Colon (tissue), 2 donors: Measurements from ENCODE around the gene ALPK3.
"Not testable (repeated sequence)": the region's sequence is repeated elsewhere in the genome, so short reads cannot be mapped to it uniquely, and the experiment has no call there.

ENCODE experiments used
- FAIRE-seq: peaks from 2 replicates; lab custom pipeline; 2012; peaks lifted over from hg19 to GRCh38; lab: Jason Lieb, UNC
- donor health status: control.
- donor health status: control.

Gene ALPK3

GRCh38 chr15:84874981-84875699 is 58.0 kb downstream of the ALPK3 start:
- no peak for FAIRE-seq

- FAIRE-seq = no peak
Observed at GRCh38 chr15:84876269-84876668, 59.1 kb downstream of the ALPK3 start.

- not testable (repeated sequence) for FAIRE-seq
Observed at GRCh38 chr15:84877701-84878100, 60.5 kb downstream of the ALPK3 start.

GRCh38 chr15:84878504-84878903 is 61.3 kb downstream of the ALPK3 start:
- no peak for FAIRE-seq

GRCh38 chr15:84879088-84879780 is 62.1 kb downstream of the ALPK3 start:
- FAIRE-seq = no peak

GRCh38 chr15:84880007-84880406 is 62.9 kb downstream of the ALPK3 start:
- FAIRE-seq = no peak

- FAIRE-seq = no peak
Observed at GRCh38 chr15:84880822-84881519, 63.8 kb downstream of the ALPK3 start.

GRCh38 chr15:84881520-84881830 is 64.3 kb downstream of the ALPK3 start:
- no peak for FAIRE-seq

GRCh38 chr15:84883466-84883865 is 66.3 kb downstream of the ALPK3 start:
- no peak for FAIRE-seq

GRCh38 chr15:84883916-84884781 is 67.0 kb downstream of the ALPK3 start, which contains the start of gene SLC28A1:
Gene SLC28A1, plus strand, starts transcription at chr15:84884662. Its CDS starts 3,099 bp downstream, at chr15:84887761.
- FAIRE-seq = no peak

- FAIRE-seq = no peak
Observed at GRCh38 chr15:84885801-84886200, 68.6 kb downstream of the ALPK3 start.

- FAIRE-seq = no peak
Observed at GRCh38 chr15:84886211-84886983, 69.2 kb downstream of the ALPK3 start.

GRCh38 chr15:84886984-84887299 is 69.8 kb downstream of the ALPK3 start:
- no peak for FAIRE-seq

- FAIRE-seq = no peak
Observed at GRCh38 chr15:84887938-84888337, 70.8 kb downstream of the ALPK3 start.

- FAIRE-seq = no peak
Observed at GRCh38 chr15:84888639-84889038, 71.5 kb downstream of the ALPK3 start.

- FAIRE-seq = no peak
Observed at GRCh38 chr15:84889313-84889990, 72.3 kb downstream of the ALPK3 start.

- FAIRE-seq = no peak
Observed at GRCh38 chr15:84889991-84890669, 73.0 kb downstream of the ALPK3 start.

- no peak for FAIRE-seq
Observed at GRCh38 chr15:84890670-84891162, 73.6 kb downstream of the ALPK3 start.

GRCh38 chr15:84891339-84891738 is 74.2 kb downstream of the ALPK3 start:
- no peak for FAIRE-seq

GRCh38 chr15:84892786-84893307 is 75.7 kb downstream of the ALPK3 start:
- FAIRE-seq = no peak
